Neural cell (in vitro differentiated cells): ENCODE measurements around the gene MBNL2. TPM values are rescaled to one million over a fixed set of nuclear protein-coding genes. Genes with fewer than 3 reads are reported as not detected.

Source experiments
- H2AFZ ChIP-seq: fragments of 200-600, 300-800 bp; sonication (generic), shearing (Covaris generic); 2 replicates; pipeline ENCODE4 v1.6.0; 2014; ENCODE audit warnings: low read depth, mild to moderate bottlenecking, antibody characterized with exemption, low read length, moderate library complexity
- H3F3A ChIP-seq: fragments of 200-600 bp; shearing (Covaris generic); 2 replicates; pipeline ENCODE4 v1.6.1; 2016; ENCODE audit warnings: mild to moderate bottlenecking, moderate library complexity, mixed read lengths, antibody characterized with exemption, low read length; ENCODE audit not compliant: insufficient read depth, poor library complexity, severe bottlenecking
- H3K27ac ChIP-seq: fragments of 200-600, 300-800 bp; sonication (generic), shearing (Covaris generic); 2 replicates; pipeline ENCODE4 v1.5.1; 2014; ENCODE audit warnings: mild to moderate bottlenecking, low read length, moderate library complexity
- H3K27me3 ChIP-seq: fragments of 300-800, 200-600 bp; sonication (generic), shearing (Covaris generic); 2 replicates; pipeline ENCODE4 v1.6.0; 2014; ENCODE audit warnings: mild to moderate bottlenecking, low read depth, low read length, moderate library complexity; ENCODE audit not compliant: insufficient read depth
- H3K36me3 ChIP-seq: fragments of 300-800, 200-600 bp; sonication (generic), shearing (Covaris generic); 2 replicates; pipeline ENCODE4 v1.5.1; 2014; ENCODE audit warnings: mild to moderate bottlenecking, antibody characterized with exemption, low read length, moderate library complexity; ENCODE audit not compliant: insufficient read depth
- H3K4me2 ChIP-seq: fragments of 300-800, 200-600 bp; sonication (generic), shearing (Covaris generic); 2 replicates; pipeline ENCODE4 v1.6.0; 2014; ENCODE audit warnings: mild to moderate bottlenecking, low read length
- H3K4me3 ChIP-seq: fragments of 300-800, 200-600 bp; sonication (generic), shearing (Covaris generic); 2 replicates; pipeline ENCODE4 v1.5.1; 2014; ENCODE audit warnings: mild to moderate bottlenecking, low read length, moderate library complexity
- H3K79me2 ChIP-seq: fragments of 200-600 bp; shearing (Covaris generic); replicated peaks from 2 replicates; pipeline ENCODE4 v1.6.0; 2014; ENCODE audit warnings: mild to moderate bottlenecking, low read length, moderate library complexity; ENCODE audit not compliant: insufficient read depth
- H3K9ac ChIP-seq: fragments of 300-800, 200-600 bp; sonication (generic), shearing (Covaris generic); 2 replicates; pipeline ENCODE4 v1.6.1; 2016; ENCODE audit warnings: mild to moderate bottlenecking, low read length, mixed read lengths
- H3K9me2 ChIP-seq: fragments of 200-600 bp; shearing (Covaris generic); 2 replicates; pipeline ENCODE4 v1.6.1; 2016; ENCODE audit warnings: mild to moderate bottlenecking, low read length, mixed read lengths; ENCODE audit not compliant: insufficient read depth
- H3K9me3 ChIP-seq: fragments of 200-600, 300-800 bp; sonication (generic), shearing (Covaris generic); 2 replicates; pipeline ENCODE4 v1.6.1; 2016; ENCODE audit warnings: mild to moderate bottlenecking, mixed run types, low read length, moderate library complexity, mixed read lengths
- H4K20me1 ChIP-seq: fragments of 200-600 bp; shearing (Covaris generic); 2 replicates; pipeline ENCODE4 v1.6.1; 2016; ENCODE audit warnings: mild to moderate bottlenecking, mixed run types; ENCODE audit not compliant: insufficient read depth
- CTCF ChIP-seq: fragments of 450-650 bp; IDR thresholded peaks from 2 replicates; pipeline ENCODE4 v1.5.1; 2014; ENCODE audit warnings: antibody characterized with exemption, mild to moderate bottlenecking, moderate library complexity; ENCODE audit not compliant: poor library complexity, severe bottlenecking
- EP300 ChIP-seq: fragments of 450-650 bp; conservative IDR thresholded peaks from 2 replicates; pipeline ENCODE4 v1.6.1; 2014; ENCODE audit warnings: antibody characterized with exemption, mild to moderate bottlenecking, moderate library complexity; ENCODE audit not compliant: poor library complexity, severe bottlenecking
- EZH2 ChIP-seq: fragments of 200-600, 300-800 bp; shearing (Covaris generic), sonication (generic); IDR thresholded peaks from 2 replicates; pipeline ENCODE4 v1.6.1; 2014; ENCODE audit warnings: antibody characterized with exemption, low read length, borderline replicate concordance, mild to moderate bottlenecking; ENCODE audit not compliant: insufficient read depth, poor library complexity, severe bottlenecking
- MXI1 ChIP-seq: fragments of 450-650 bp; conservative IDR thresholded peaks from 2 replicates; pipeline ENCODE4 v1.6.1; 2014; ENCODE audit warnings: antibody characterized with exemption, mild to moderate bottlenecking; ENCODE audit not compliant: poor library complexity, severe bottlenecking
- POLR2AphosphoS5 ChIP-seq: IDR thresholded peaks from 2 replicates; pipeline ENCODE4 v1.6.1; 2012
- RAD21 ChIP-seq: fragments of 450-650 bp; conservative IDR thresholded peaks from 2 replicates; pipeline ENCODE4 v1.6.1; 2014; ENCODE audit warnings: antibody characterized with exemption, mild to moderate bottlenecking, moderate library complexity
- REST ChIP-seq: IDR thresholded peaks from 2 replicates; pipeline ENCODE4 v1.6.1; 2012; ENCODE audit warnings: borderline replicate concordance
- SMC3 ChIP-seq: fragments of 450-650 bp; conservative IDR thresholded peaks from 2 replicates; pipeline ENCODE4 v1.6.1; 2014; ENCODE audit warnings: antibody characterized with exemption, mild to moderate bottlenecking, moderate library complexity; ENCODE audit not compliant: poor library complexity
- TAF1 ChIP-seq: IDR thresholded peaks from 2 replicates; pipeline ENCODE4 v1.6.1; 2012; ENCODE audit warnings: low read depth
- polyA plus RNA-seq: library from polyadenylated mRNA; depleted of rRNA; stranded (reverse); fragments of >200 nt; gene quantifications from 2 replicates; pipeline ENCODE4 v1.2.3, GENCODE V29; 2014

MBNL2 gene
- polyA plus RNA-seq, 1 donor from 2014 or later = 4.3 TPM

GRCh38 chr13:97225533-97225932, 3.4 kb downstream of the MBNL2 start:
- peak overlapping the region; percentile 11 for H3K9ac ChIP-seq
- H3K4me2 ChIP-seq = peak overlapping the region; percentile 77
- TF ChIP-seq POLR2AphosphoS5 (no peak), MXI1 (no peak), TAF1 (no peak), RAD21 (no peak), EZH2 (no peak), CTCF (no peak), REST (no peak), SMC3 (no peak), EP300 (no peak)
- H3K79me2 ChIP-seq = peaks cover 30% of the 10 kb centered on the region
- H3F3A ChIP-seq = no peaks in the 10 kb centered on the region
- peak overlapping the region; percentile 66 for H3K4me3 ChIP-seq
- H3K36me3 ChIP-seq = no peaks in the 10 kb centered on the region
- H4K20me1 ChIP-seq = no peaks in the 10 kb centered on the region
- no peak overlapping the region for H2AFZ ChIP-seq
- no peaks in the 10 kb centered on the region for H3K27me3 ChIP-seq
- H3K9me2 ChIP-seq = no peaks in the 10 kb centered on the region
- H3K27ac ChIP-seq = no peak overlapping the region
- no peaks in the 10 kb centered on the region for H3K9me3 ChIP-seq

- H3K79me2 ChIP-seq = peaks cover 30% of the 10 kb centered on the region
- no peaks in the 10 kb centered on the region for H3K9me2 ChIP-seq
- H3K36me3 ChIP-seq = no peaks in the 10 kb centered on the region
- no peak overlapping the region for H2AFZ ChIP-seq
- no peaks in the 10 kb centered on the region for H4K20me1 ChIP-seq
- no peak overlapping the region for H3K9ac ChIP-seq
- no peak overlapping the region for H3K27ac ChIP-seq
- H3K4me3 ChIP-seq = no peak overlapping the region
- no peaks in the 10 kb centered on the region for H3F3A ChIP-seq
- no peaks in the 10 kb centered on the region for H3K9me3 ChIP-seq
- TF ChIP-seq SMC3 (no peak), RAD21 (no peak), EP300 (no peak), EZH2 (no peak), REST (no peak), CTCF (no peak), MXI1 (no peak), POLR2AphosphoS5 (no peak), TAF1 (no peak)
- no peaks in the 10 kb centered on the region for H3K27me3 ChIP-seq
- no peak overlapping the region for H3K4me2 ChIP-seq
Observed at GRCh38 chr13:97226013-97226412, 3.9 kb downstream of the MBNL2 start.
